ENCODE results near the gene CDH18.

DNA sequence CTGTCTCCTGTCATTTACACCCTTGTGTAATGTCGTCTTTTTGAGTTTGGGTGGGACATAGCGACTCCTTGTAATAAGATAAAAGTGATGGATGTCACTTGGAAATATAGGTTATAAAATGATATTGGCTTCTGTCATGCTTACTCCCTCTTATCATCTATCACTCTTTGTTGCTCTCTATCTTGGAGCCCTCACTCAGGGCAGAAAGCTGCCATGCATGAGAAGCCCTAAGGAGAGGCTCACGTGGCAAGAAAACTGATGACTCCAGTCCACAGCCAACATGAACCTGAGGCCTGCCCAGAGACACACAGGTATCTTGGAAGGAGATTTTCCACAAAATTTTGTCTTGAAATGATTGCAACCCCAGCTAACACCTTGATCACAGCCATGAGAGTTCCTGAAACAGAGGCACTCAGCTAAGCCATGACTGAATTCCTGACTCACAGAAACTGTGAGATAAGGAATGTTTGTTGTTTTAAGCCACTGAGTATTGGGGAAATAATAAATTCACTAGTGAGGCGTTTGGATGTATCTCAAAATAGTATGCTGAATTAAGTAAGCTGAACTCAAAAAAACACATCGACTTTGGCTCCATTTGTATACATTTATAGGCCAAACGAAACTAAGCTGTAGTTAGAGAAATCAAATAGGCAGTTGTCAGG lies 216.7 kb downstream of the CDH18 start:
- TF ChIP-seq, protein P1, sequence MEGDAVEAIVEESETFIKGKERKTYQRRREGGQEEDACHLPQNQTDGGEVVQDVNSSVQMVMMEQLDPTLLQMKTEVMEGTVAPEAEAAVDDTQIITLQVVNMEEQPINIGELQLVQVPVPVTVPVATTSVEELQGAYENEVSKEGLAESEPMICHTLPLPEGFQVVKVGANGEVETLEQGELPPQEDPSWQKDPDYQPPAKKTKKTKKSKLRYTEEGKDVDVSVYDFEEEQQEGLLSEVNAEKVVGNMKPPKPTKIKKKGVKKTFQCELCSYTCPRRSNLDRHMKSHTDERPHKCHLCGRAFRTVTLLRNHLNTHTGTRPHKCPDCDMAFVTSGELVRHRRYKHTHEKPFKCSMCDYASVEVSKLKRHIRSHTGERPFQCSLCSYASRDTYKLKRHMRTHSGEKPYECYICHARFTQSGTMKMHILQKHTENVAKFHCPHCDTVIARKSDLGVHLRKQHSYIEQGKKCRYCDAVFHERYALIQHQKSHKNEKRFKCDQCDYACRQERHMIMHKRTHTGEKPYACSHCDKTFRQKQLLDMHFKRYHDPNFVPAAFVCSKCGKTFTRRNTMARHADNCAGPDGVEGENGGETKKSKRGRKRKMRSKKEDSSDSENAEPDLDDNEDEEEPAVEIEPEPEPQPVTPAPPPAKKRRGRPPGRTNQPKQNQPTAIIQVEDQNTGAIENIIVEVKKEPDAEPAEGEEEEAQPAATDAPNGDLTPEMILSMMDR (conservative IDR thresholded peaks at IDR 0.05; ENCODE audit: low read length), result no peak
- TF ChIP-seq EZH2phosphoT487 (IDR thresholded peaks at IDR 0.05; ENCODE audit: borderline replicate concordance, low read depth, low read length), result no peak
